Measurements from ENCODE around the gene NOM1.

DNA sequence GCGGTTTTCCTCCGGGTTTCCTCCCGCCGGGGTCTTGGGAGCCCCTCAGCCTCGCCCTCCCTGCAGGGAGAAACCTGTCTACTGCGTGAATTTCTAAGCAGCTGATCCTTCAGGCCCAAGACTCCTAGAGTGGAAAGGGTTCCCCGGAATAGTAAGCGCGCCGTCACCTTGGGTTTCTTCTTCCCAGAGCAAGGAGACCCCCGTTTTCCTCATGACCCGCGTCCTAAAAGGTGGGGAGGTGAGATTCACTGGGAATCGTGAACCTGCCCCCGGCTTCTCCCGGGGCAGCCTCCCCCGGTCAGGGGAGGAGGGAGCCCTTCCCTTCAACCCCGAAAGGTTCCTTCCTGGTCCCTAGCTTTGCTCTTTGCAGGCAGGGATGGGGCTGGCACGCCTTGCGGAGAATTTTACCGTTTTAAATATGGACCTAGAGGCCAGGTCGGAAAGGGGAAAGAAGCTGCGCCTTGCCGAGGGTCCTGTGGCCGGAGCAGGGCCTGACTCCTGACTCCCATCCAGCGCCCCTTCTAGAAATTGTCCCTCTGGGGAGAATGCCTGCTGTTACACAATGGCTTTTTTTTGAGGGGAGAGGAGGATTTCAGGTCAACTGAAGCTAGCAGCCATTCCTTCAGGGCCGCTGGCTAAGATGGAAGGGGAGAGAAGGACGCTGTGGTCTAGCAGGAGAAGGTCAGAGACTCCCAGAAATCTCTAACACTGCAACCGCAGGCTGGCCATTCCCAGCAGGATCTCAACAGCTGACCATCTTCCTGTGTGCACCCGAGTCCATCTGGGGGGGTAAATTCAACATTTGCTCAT lies 72.6 kb downstream of the NOM1 start:
- no peak for TF ChIP-seq POLR2A (IDR thresholded peaks at IDR 0.05)
- TF ChIP-seq, protein P1, sequence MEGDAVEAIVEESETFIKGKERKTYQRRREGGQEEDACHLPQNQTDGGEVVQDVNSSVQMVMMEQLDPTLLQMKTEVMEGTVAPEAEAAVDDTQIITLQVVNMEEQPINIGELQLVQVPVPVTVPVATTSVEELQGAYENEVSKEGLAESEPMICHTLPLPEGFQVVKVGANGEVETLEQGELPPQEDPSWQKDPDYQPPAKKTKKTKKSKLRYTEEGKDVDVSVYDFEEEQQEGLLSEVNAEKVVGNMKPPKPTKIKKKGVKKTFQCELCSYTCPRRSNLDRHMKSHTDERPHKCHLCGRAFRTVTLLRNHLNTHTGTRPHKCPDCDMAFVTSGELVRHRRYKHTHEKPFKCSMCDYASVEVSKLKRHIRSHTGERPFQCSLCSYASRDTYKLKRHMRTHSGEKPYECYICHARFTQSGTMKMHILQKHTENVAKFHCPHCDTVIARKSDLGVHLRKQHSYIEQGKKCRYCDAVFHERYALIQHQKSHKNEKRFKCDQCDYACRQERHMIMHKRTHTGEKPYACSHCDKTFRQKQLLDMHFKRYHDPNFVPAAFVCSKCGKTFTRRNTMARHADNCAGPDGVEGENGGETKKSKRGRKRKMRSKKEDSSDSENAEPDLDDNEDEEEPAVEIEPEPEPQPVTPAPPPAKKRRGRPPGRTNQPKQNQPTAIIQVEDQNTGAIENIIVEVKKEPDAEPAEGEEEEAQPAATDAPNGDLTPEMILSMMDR (IDR thresholded peaks at IDR 0.05) = no peak
- TF ChIP-seq EP300 (IDR thresholded peaks at IDR 0.05) = no peak
